Body of pancreas (tissue), 4 donors: ENCODE measurements around the gene FAM83E. TPM values are rescaled to one million over a fixed set of nuclear protein-coding genes. Genes with fewer than 3 reads are reported as not detected.

Experiments
- ATAC-seq: fragments of 150-250 bp; one replicate; pipeline ENCODE4 v1.9.1; 2016
- DNase-seq, 4 donors: peaks; one replicate each; pipeline ENCODE4 v3.0.0-alpha.2; 2019
- H3K27ac ChIP-seq, 4 donors: fragments of 200-600 bp; sonication (generic); 1 replicate in 3 of 4; 2 replicates in 1 of 4; pipeline versions ENCODE4 v1.5.1 to v1.6.1; 2016 to 2019; ENCODE audit warnings: mild to moderate bottlenecking in 1 of 4, mixed read lengths in 1 of 4, moderate library complexity in 1 of 4
- H3K27me3 ChIP-seq, 2 donors: fragments of 200-600 bp; sonication (generic); one replicate each; pipeline ENCODE4 v1.6.0; 2016; ENCODE audit warnings: mild to moderate bottlenecking in 1 of 2
- H3K36me3 ChIP-seq, 2 donors: fragments of 200-600 bp; sonication (generic); replicated peaks in 1 of 2; 2 replicates each; pipeline ENCODE4 v1.5.1; 2016; ENCODE audit warnings: low read depth in 2 of 2; ENCODE audit not compliant: insufficient read depth in 1 of 2
- H3K4me1 ChIP-seq: fragments of 200-600 bp; sonication (generic); one replicate; pipeline ENCODE4 v1.6.0; 2016
- H3K4me3 ChIP-seq, 2 donors: fragments of 200-600 bp; sonication (generic); 1 replicate in 1 of 2; 2 replicates in 1 of 2; pipeline ENCODE4 v1.5.1; 2016 to 2019
- H3K9me3 ChIP-seq, 3 donors: fragments of 200-600 bp; sonication (generic); 1 replicate in 2 of 3; 2 replicates in 1 of 3; pipeline ENCODE4 v1.5.1; 2016
- CTCF ChIP-seq, 7 experiments: fragments of 450-650 bp in 4 of 7; fragments of 200-600 bp in 3 of 7; sonication (generic) in 3 of 7; IDR thresholded peaks; one replicate each; pipeline ENCODE4 v1.5.1; 2016 to 2019; ENCODE audit warnings: antibody characterized with exemption in 7 of 7
- POLR2A ChIP-seq, 3 donors: fragments of 450-650 bp; IDR thresholded peaks; one replicate each; pipeline ENCODE4 v1.6.1; 2016; ENCODE audit warnings: antibody characterized with exemption in 3 of 3, mild to moderate bottlenecking in 2 of 3
- WGBS, 2 donors: methylation state at CpG; one replicate each; pipeline ENCODE4 v1.1.5; 2017; 5-methylcytosine and 5-hydroxymethylcytosine counted together
- intact Hi-C: fragments of 100-400 bp; cut with DNase I; formaldehyde crosslinking; loops from one replicate; pipeline ENCODE4 v1.15.1; 2023
- total RNA-seq, 2 donors: library from RNA; depleted of rRNA; stranded (reverse); fragments of >200 nt; gene quantifications; one replicate each; pipeline ENCODE4 v1.1.0, GENCODE V29; 2016

The FAM83E gene
- total RNA-seq, 2 donors from 2014 or later: 0.33 to 4.2 TPM

GRCh38 chr19:48629599-48630295, 14.9 kb upstream of the FAM83E start:
- intact Hi-C loops: no loop called here
- Histone ChIP-seq H3K27me3 (no peaks in the 10 kb centered on the region), H3K4me1 (peaks cover 32% of the 10 kb centered on the region), H3K4me3 (no peak overlapping the region), H3K9me3 (no peaks in the 10 kb centered on the region), H3K27ac (peak overlapping the region in 2 of 4 donors; percentile 21 to 64), H3K36me3 (no peaks in the 10 kb centered on the region)
- TF ChIP-seq POLR2A (IDR thresholded peaks at IDR 0.05): peak in 1 of 3 donors; percentile 8
- no peak for TF ChIP-seq CTCF (IDR thresholded peaks at IDR 0.05)
- WGBS, 2 donors: 62 to 80% methylated on average over 34 to 37 of the region's 48 CpGs
- DNase-seq: no peak
- no peak for ATAC-seq

- intact Hi-C loops: no loop called here
- ATAC-seq (no peak), DNase-seq (no peak)
- Histone ChIP-seq H3K4me1 (peaks cover 32% of the 10 kb centered on the region), H3K9me3 (no peaks in the 10 kb centered on the region), H3K27ac (no peak overlapping the region), H3K36me3 (no peaks in the 10 kb centered on the region), H3K4me3 (no peak overlapping the region), H3K27me3 (no peaks in the 10 kb centered on the region)
- TF ChIP-seq POLR2A (IDR thresholded peaks at IDR 0.05) (no peak), CTCF (IDR thresholded peaks at IDR 0.05) (no peak)
- WGBS, 2 donors: 89 to 93% methylated on average over 12 to 14 of the region's 22 CpGs
Observed at GRCh38 chr19:48629297-48629598, 14.4 kb upstream of the FAM83E start.

- H3K4me1 ChIP-seq: peaks cover 31% of the 10 kb centered on the region
- no peak overlapping the region for H3K27ac ChIP-seq
- no peaks in the 10 kb centered on the region for H3K27me3 ChIP-seq
- H3K36me3 ChIP-seq: no peaks in the 10 kb centered on the region
- DNase-seq (no peak), ATAC-seq (no peak)
- WGBS, 2 donors: 76 to 86% methylated on average over 27 to 30 of the region's 34 CpGs
- intact Hi-C loops: no loop called here
- TF ChIP-seq POLR2A (IDR thresholded peaks at IDR 0.05): no peak
- TF ChIP-seq CTCF (IDR thresholded peaks at IDR 0.05): no peak
- no peak overlapping the region for H3K4me3 ChIP-seq
- H3K9me3 ChIP-seq: no peaks in the 10 kb centered on the region
Observed at GRCh38 chr19:48628486-48629296, 13.8 kb upstream of the FAM83E start.

- no peaks in the 10 kb centered on the region for H3K9me3 ChIP-seq
- H3K27ac ChIP-seq: no peak overlapping the region
- WGBS, 2 donors: 71 to 86% methylated on average over 5 to 13 of the region's 17 CpGs
- no peak for ATAC-seq
- no peak overlapping the region for H3K4me3 ChIP-seq
- intact Hi-C loops: no loop called here
- no peaks in the 10 kb centered on the region for H3K27me3 ChIP-seq
- peaks cover 31% of the 10 kb centered on the region for H3K4me1 ChIP-seq
- TF ChIP-seq POLR2A (IDR thresholded peaks at IDR 0.05) (no peak), CTCF (IDR thresholded peaks at IDR 0.05) (no peak)
- no peak for DNase-seq
- H3K36me3 ChIP-seq: no peaks in the 10 kb centered on the region
Observed at GRCh38 chr19:48627865-48628314, 13.0 kb upstream of the FAM83E start.
